Neural progenitor cell (in vitro differentiated cells): ENCODE results near the gene RPTOR. TPM values are rescaled to one million over a fixed set of nuclear protein-coding genes. Genes with fewer than 3 reads are reported as not detected.

ENCODE experiments used
- DNase-seq: peaks from one replicate; pipeline ENCODE4 v3.0.0-alpha.2; 2016; ENCODE audit warnings: low spot score
- H2AFZ ChIP-seq: fragments of 200-600 bp; sonication (generic); replicated peaks from 2 replicates; pipeline ENCODE4 v1.6.1; 2016; ENCODE audit warnings: antibody characterized with exemption
- H3F3A ChIP-seq: fragments of 200-600 bp; sonication (generic); 2 replicates; pipeline ENCODE4 v1.6.1; 2016; ENCODE audit warnings: antibody characterized with exemption, low read depth
- H3K27ac ChIP-seq: fragments of 200-600 bp; sonication (generic); 2 replicates; pipeline ENCODE4 v1.5.1; 2016; ENCODE audit warnings: mild to moderate bottlenecking
- H3K27me3 ChIP-seq: fragments of 200-600 bp; sonication (generic); 2 replicates; pipeline ENCODE4 v1.6.1; 2016; ENCODE audit warnings: mild to moderate bottlenecking, moderate library complexity
- H3K36me3 ChIP-seq: fragments of 200-600 bp; sonication (generic); 2 replicates; pipeline ENCODE4 v1.5.1; 2016
- H3K4me1 ChIP-seq: fragments of 200-600 bp; sonication (generic); 2 replicates; pipeline ENCODE4 v1.6.1; 2016; ENCODE audit warnings: mixed run types
- H3K4me2 ChIP-seq: fragments of 200-600 bp; sonication (generic); 2 replicates; pipeline ENCODE4 v1.6.1; 2016
- H3K4me3 ChIP-seq: fragments of 200-600 bp; sonication (generic); 2 replicates; pipeline ENCODE4 v1.5.1; 2016
- H3K79me2 ChIP-seq: fragments of 200-600 bp; sonication (generic); 2 replicates; pipeline ENCODE4 v1.6.1; 2016; ENCODE audit warnings: low read depth
- H3K9ac ChIP-seq: fragments of 200-600 bp; sonication (generic); 2 replicates; pipeline ENCODE4 v1.6.1; 2016
- H3K9me3 ChIP-seq: fragments of 200-600 bp; sonication (generic); 2 replicates; pipeline ENCODE4 v1.5.1; 2016; ENCODE audit warnings: low read depth
- H4K20me1 ChIP-seq: fragments of 200-600 bp; sonication (generic); 2 replicates; pipeline ENCODE4 v1.6.1; 2016; ENCODE audit warnings: low read depth
- H3K27ac Mint-ChIP-seq: 3 replicates; pipeline ENCODE4 v1.8.0; 2021; ENCODE audit warnings: mixed read lengths
- H3K27me3 Mint-ChIP-seq: 2 replicates; pipeline ENCODE4 v1.8.0; 2022; ENCODE audit warnings: low read depth, mild to moderate bottlenecking, inconsistent platforms, moderate library complexity, mixed read lengths; ENCODE audit not compliant: insufficient read depth
- H3K36me3 Mint-ChIP-seq: 3 replicates; pipeline ENCODE4 v1.8.0; 2021; ENCODE audit warnings: mixed read lengths
- H3K4me1 Mint-ChIP-seq: 3 replicates; pipeline ENCODE4 v1.8.0; 2021; ENCODE audit warnings: mixed read lengths
- H3K4me3 Mint-ChIP-seq: 3 replicates; pipeline ENCODE4 v1.8.0; 2021; ENCODE audit warnings: mild to moderate bottlenecking, moderate library complexity, mixed read lengths
- H3K9me3 Mint-ChIP-seq: 3 replicates; pipeline ENCODE4 v1.8.0; 2020; ENCODE audit warnings: mixed read lengths
- CTCF ChIP-seq: fragments of 200-600 bp; sonication (generic); IDR thresholded peaks from 2 replicates; pipeline ENCODE4 v1.5.1; 2017; ENCODE audit warnings: antibody characterized with exemption, mild to moderate bottlenecking
- EZH2 ChIP-seq: fragments of 200-600 bp; sonication (generic); IDR thresholded peaks from 2 replicates; pipeline ENCODE4 v1.6.1; 2017; ENCODE audit warnings: antibody characterized with exemption, mild to moderate bottlenecking, moderate library complexity
- EZH2phosphoT487 ChIP-seq: fragments of 200-600 bp; sonication (generic); IDR thresholded peaks from 2 replicates; pipeline ENCODE4 v1.6.1; 2017; ENCODE audit warnings: antibody characterized with exemption
- total RNA-seq: library from RNA; depleted of rRNA; stranded (reverse); fragments of >200 nt; gene quantifications from 2 replicates; pipeline ENCODE4 v1.2.3, GENCODE V29; 2015; ENCODE audit warnings: low replicate concordance

The RPTOR gene
- total RNA-seq, 1 donor from 2014 or later: 7.4 TPM

DNA sequence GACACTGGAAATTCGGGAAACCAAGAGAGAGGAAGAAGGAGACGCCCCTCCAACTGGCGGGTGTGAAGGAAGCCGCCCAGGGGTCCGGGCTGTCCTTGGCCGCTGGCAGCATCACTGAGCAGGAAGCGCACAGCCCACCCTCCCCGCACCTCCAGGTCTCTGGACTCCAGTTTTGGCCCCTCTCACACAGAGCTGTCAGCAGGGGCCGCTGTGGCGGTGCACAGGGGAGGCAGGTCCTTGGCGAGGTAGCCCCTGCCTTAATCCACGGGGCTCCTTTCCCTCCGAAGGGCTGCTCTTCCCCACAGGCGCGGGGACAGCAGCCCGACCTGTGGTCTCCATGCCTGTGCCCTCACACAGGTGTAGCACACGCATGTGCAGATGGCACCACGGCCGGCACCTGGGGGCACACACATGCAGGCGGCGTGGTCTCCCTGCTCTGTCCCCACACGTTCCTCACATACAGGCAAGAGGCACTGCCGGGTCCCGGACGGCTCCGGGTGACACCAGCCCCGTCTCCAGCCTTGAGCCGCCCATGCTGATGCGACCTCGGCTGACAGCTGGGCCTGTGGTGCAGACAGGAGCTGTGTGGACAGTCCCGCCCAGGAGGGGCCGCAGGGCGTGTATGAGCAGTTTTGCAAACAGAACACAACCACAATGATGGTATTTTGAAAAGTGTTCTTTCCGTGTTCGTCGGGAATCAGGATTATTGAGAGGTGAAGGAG is 420.4 kb downstream of the RPTOR start:
- no peak overlapping the region for H2AFZ ChIP-seq
- no peak overlapping the region for H3K4me3 ChIP-seq
- Mint-ChIP-seq H3K9me3 (no peaks in the 10 kb centered on the region), H3K27ac (peak overlapping the region; percentile 10), H3K27me3 (peaks cover 2% of the 10 kb centered on the region), H3K4me3 (peak overlapping the region; percentile 31), H3K4me1 (peaks cover 17% of the 10 kb centered on the region), H3K36me3 (peaks cover 4% of the 10 kb centered on the region)
- peak overlapping the region; percentile 49 for H3K27ac ChIP-seq
- no peaks in the 10 kb centered on the region for H3K27me3 ChIP-seq
- no peaks in the 10 kb centered on the region for H4K20me1 ChIP-seq
- peak overlapping the region; percentile 49 for H3K4me2 ChIP-seq
- no peaks in the 10 kb centered on the region for H3F3A ChIP-seq
- H3K36me3 ChIP-seq: no peaks in the 10 kb centered on the region
- no peak overlapping the region for H3K9ac ChIP-seq
- no peaks in the 10 kb centered on the region for H3K79me2 ChIP-seq
- TF ChIP-seq CTCF (peak; percentile 23), EZH2phosphoT487 (no peak)
- H3K9me3 ChIP-seq: no peaks in the 10 kb centered on the region
- DNase-seq: peak; percentile 57
- H3K4me1 ChIP-seq: peaks cover 15% of the 10 kb centered on the region

GRCh38 chr17:80965606-80966005 is 421.0 kb downstream of the RPTOR start:
- Mint-ChIP-seq H3K36me3 (peaks cover 4% of the 10 kb centered on the region), H3K4me3 (peak overlapping the region; percentile 31), H3K27ac (peak overlapping the region; percentile 10), H3K9me3 (no peaks in the 10 kb centered on the region), H3K27me3 (peaks cover 6% of the 10 kb centered on the region), H3K4me1 (peaks cover 22% of the 10 kb centered on the region)
- DNase-seq: no peak
- Histone ChIP-seq H3F3A (no peaks in the 10 kb centered on the region), H3K4me1 (peaks cover 21% of the 10 kb centered on the region), H3K79me2 (no peaks in the 10 kb centered on the region), H3K27me3 (no peaks in the 10 kb centered on the region), H3K9ac (no peak overlapping the region), H3K4me3 (no peak overlapping the region), H3K9me3 (no peaks in the 10 kb centered on the region), H3K4me2 (no peak overlapping the region), H2AFZ (no peak overlapping the region), H4K20me1 (no peaks in the 10 kb centered on the region), H3K36me3 (no peaks in the 10 kb centered on the region), H3K27ac (no peak overlapping the region)
- TF ChIP-seq EZH2phosphoT487: no peak
- TF ChIP-seq CTCF: no peak
- TF ChIP-seq EZH2: no peak

- TF ChIP-seq CTCF: no peak
- Mint-ChIP-seq H3K27ac (no peak overlapping the region), H3K27me3 (peaks cover 7% of the 10 kb centered on the region), H3K36me3 (peaks cover 4% of the 10 kb centered on the region), H3K4me1 (peaks cover 16% of the 10 kb centered on the region), H3K9me3 (no peaks in the 10 kb centered on the region), H3K4me3 (no peak overlapping the region)
- H3K79me2 ChIP-seq: no peaks in the 10 kb centered on the region
- H3F3A ChIP-seq: no peaks in the 10 kb centered on the region
- no peak for DNase-seq
- no peak overlapping the region for H2AFZ ChIP-seq
- no peaks in the 10 kb centered on the region for H3K36me3 ChIP-seq
- no peaks in the 10 kb centered on the region for H3K27me3 ChIP-seq
- H3K9me3 ChIP-seq: no peaks in the 10 kb centered on the region
- no peaks in the 10 kb centered on the region for H4K20me1 ChIP-seq
- no peak overlapping the region for H3K27ac ChIP-seq
- no peak overlapping the region for H3K4me2 ChIP-seq
- peaks cover 24% of the 10 kb centered on the region for H3K4me1 ChIP-seq
- no peak overlapping the region for H3K9ac ChIP-seq
- H3K4me3 ChIP-seq: no peak overlapping the region
These were observed 422.8 kb downstream of the RPTOR start for GRCh38 chr17:80967404-80967872.
